ENCODE data around the gene TSPAN14.

DNA sequence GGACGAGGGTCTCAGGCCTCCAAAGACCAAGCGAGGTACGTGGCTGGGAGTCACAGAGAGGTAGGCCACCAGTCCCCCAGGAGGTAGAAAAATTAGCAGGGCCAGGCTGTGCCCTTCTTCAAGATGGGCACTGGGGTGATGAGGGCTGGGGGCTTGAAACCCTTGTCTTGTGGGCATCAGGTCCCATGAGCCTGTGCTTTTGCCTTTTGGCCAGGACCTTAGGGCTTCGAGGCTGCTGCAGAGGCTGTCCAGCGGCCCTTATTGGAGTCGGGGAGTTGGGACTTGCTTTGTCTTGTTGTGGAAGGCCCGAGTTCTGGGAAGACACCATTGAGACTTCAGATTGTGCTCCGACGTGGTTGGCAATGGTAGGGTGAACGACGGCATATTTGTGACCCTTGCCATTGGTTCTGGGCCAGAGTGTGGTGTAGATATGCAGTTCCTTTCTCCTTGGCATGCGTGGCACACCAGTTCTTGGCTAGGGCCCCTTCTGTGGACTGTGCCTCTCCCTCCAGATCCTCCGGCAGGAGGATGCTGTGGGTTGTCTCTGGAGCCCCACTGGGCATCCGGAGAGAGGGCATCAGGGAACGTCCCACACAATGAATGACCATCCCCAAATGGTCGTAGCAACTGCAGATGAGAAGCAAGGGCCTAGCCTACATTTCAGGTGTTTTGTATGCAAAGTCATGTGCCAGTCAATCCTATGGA, 84.5 kb downstream of the TSPAN14 start:
- TF ChIP-seq, protein P1, sequence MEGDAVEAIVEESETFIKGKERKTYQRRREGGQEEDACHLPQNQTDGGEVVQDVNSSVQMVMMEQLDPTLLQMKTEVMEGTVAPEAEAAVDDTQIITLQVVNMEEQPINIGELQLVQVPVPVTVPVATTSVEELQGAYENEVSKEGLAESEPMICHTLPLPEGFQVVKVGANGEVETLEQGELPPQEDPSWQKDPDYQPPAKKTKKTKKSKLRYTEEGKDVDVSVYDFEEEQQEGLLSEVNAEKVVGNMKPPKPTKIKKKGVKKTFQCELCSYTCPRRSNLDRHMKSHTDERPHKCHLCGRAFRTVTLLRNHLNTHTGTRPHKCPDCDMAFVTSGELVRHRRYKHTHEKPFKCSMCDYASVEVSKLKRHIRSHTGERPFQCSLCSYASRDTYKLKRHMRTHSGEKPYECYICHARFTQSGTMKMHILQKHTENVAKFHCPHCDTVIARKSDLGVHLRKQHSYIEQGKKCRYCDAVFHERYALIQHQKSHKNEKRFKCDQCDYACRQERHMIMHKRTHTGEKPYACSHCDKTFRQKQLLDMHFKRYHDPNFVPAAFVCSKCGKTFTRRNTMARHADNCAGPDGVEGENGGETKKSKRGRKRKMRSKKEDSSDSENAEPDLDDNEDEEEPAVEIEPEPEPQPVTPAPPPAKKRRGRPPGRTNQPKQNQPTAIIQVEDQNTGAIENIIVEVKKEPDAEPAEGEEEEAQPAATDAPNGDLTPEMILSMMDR (IDR thresholded peaks at IDR 0.05; ENCODE audit: low read length): no peak
- no peak for TF ChIP-seq EZH2 (optimal IDR thresholded peaks at IDR 0.05; ENCODE audit: low read depth, low read length)
- no peak for TF ChIP-seq EZH2phosphoT487 (IDR thresholded peaks at IDR 0.05; ENCODE audit: low read length)

All from MM.1S (cell line).